Kidney (tissue), 14 donors: ENCODE data around the gene PARP4. TPM values are rescaled to one million over a fixed set of nuclear protein-coding genes. Genes with fewer than 3 reads are reported as not detected.

Source experiments
- DNase-seq, 5 donors: peaks; one replicate each; pipeline ENCODE4 v3.0.0-alpha.2; 2013 to 2020
- FAIRE-seq: peaks from 2 replicates; lab custom pipeline; 2012; peaks lifted over from hg19 to GRCh38; lab: Jason Lieb, UNC
- H3K27ac ChIP-seq, 2 donors: one replicate each; pipeline ENCODE4 v1.7.0; 2013; ENCODE audit warnings: low read depth in 2 of 2, low read length in 2 of 2, inconsistent platforms in 1 of 2
- H3K27me3 ChIP-seq: one replicate; pipeline ENCODE4 v1.7.1; 2013; ENCODE audit warnings: low read length, inconsistent platforms; ENCODE audit not compliant: control insufficient read depth, insufficient read depth
- H3K36me3 ChIP-seq, 3 donors: one replicate each; pipeline versions ENCODE4 v1.7.0 to v1.7.1; 2013; ENCODE audit warnings: low read length in 3 of 3, control low read depth in 1 of 3, inconsistent platforms in 1 of 3; ENCODE audit not compliant: insufficient read depth in 3 of 3, control insufficient read depth in 2 of 3
- H3K4me1 ChIP-seq, 3 donors: one replicate each; pipeline versions ENCODE4 v1.7.0 to v1.7.1; 2013; ENCODE audit warnings: low read length in 3 of 3, inconsistent platforms in 1 of 3, low read depth in 1 of 3; ENCODE audit not compliant: control insufficient read depth in 2 of 3, insufficient read depth in 2 of 3
- H3K4me3 ChIP-seq, 3 donors: one replicate each; pipeline versions ENCODE4 v1.7.0 to v1.8.1; 2013; ENCODE audit warnings: low read length in 3 of 3, control low read depth in 1 of 3, inconsistent platforms in 1 of 3
- H3K9ac ChIP-seq, 3 donors: one replicate each; pipeline versions ENCODE4 v1.7.0 to v1.7.1; 2013; ENCODE audit warnings: low read length in 3 of 3, control low read depth in 1 of 3, inconsistent platforms in 1 of 3
- H3K9me3 ChIP-seq, 3 donors: one replicate each; pipeline versions ENCODE4 v1.7.0 to v1.7.1; 2013; ENCODE audit warnings: low read length in 3 of 3, control low read depth in 1 of 3, inconsistent platforms in 1 of 3; ENCODE audit not compliant: control insufficient read depth in 2 of 3, insufficient read depth in 1 of 3
- CTCF ChIP-seq: IDR thresholded peaks from 3 replicates; pipeline ENCODE4 v1.5.1; 2012; ENCODE audit warnings: mild to moderate bottlenecking, moderate library complexity, borderline replicate concordance; ENCODE audit not compliant: insufficient read depth; ENCODE audit errors: extremely low read depth
- intact Hi-C: fragments of 100-400 bp; cut with DNase I; formaldehyde crosslinking; loops from one replicate; pipeline ENCODE4 v1.11.1; 2022
- polyA plus RNA-seq: library from polyadenylated mRNA; stranded (reverse); fragments of 350-450 nt; fragmentation: Illumina TruSeq; extraction: RNeasy Lipid Tissue Mini Kit (QIAGEN cat#74804); gene quantifications from one replicate; pipeline ENCODE4 v1.2.3, GENCODE V29; 2014; ENCODE audit warnings: low read depth, low replicate concordance; ENCODE audit not compliant: insufficient read depth
- total RNA-seq: library from RNA; stranded (reverse); fragmentation: NEBNext Ultra II Directional; extraction: Animal tissue kit (Norgen Biotek cat#: 25700); gene quantifications from one replicate; pipeline ENCODE4 v1.2.1, GENCODE V29; 2021
- donor health status: control.
- donor health status: control.
- donor health status: control.
- donor health status: control.
- donor health status: control.
- donor health status: DM: yes; HTN: yes; CAD: no.
- donor health status: Normal renal cell carcinoma (clear cell type).

Gene PARP4
- total and polyA plus RNA-seq, 2 donors from 2014 or later = 13.9 to 95.1 TPM

GRCh38 chr13:24503379-24503696, 9.2 kb downstream of the PARP4 start:
- no peak overlapping the region for H3K9ac ChIP-seq
- FAIRE-seq = no peak
- intact Hi-C loops = no loop called here

GRCh38 chr13:24502533-24503378, 9.8 kb downstream of the PARP4 start:
- H3K9me3 ChIP-seq = no peaks in the 10 kb centered on the region
- DNase-seq (no peak), FAIRE-seq (no peak)
- no peak for TF ChIP-seq CTCF
- peaks cover 2 to 6% (median 3%) of the 10 kb centered on the region in 3 donors for H3K36me3 ChIP-seq
- intact Hi-C loops = no loop called here
- no peak overlapping the region for H3K27ac ChIP-seq
- H3K9ac ChIP-seq = no peak overlapping the region
- no peaks in the 10 kb centered on the region for H3K27me3 ChIP-seq
- H3K4me3 ChIP-seq = no peak overlapping the region
- H3K4me1 ChIP-seq = no peaks in the 10 kb centered on the region

More at GRCh38 chr13:24503379-24503696, 9.2 kb downstream of the PARP4 start:
- Histone ChIP-seq H3K27me3 (no peaks in the 10 kb centered on the region), H3K36me3 (peaks cover 0 to 4% (median 0%) of the 10 kb centered on the region in 3 donors), H3K4me1 (no peaks in the 10 kb centered on the region), H3K4me3 (no peak overlapping the region), H3K9me3 (no peaks in the 10 kb centered on the region), H3K27ac (no peak overlapping the region)
- DNase-seq = no peak
- no peak for TF ChIP-seq CTCF

- DNase-seq = peak in 1 of 5 donors; percentile 7
Observed at GRCh38 chr13:24500977-24501376, 11.6 kb downstream of the PARP4 start.

More at GRCh38 chr13:24500977-24501376, 11.6 kb downstream of the PARP4 start:
- Histone ChIP-seq H3K4me3 (no peak overlapping the region), H3K36me3 (peaks cover 3 to 14% (median 11%) of the 10 kb centered on the region in 3 donors), H3K9ac (no peak overlapping the region), H3K27me3 (no peaks in the 10 kb centered on the region), H3K9me3 (no peaks in the 10 kb centered on the region), H3K4me1 (no peaks in the 10 kb centered on the region), H3K27ac (no peak overlapping the region)
- FAIRE-seq = no peak
- no peak for TF ChIP-seq CTCF
- intact Hi-C loops = no loop called here
